SH-SY5Y (cell line): Measurements from ENCODE around the gene SUV39H2.

ENCODE experiments used
- GATA2 ChIP-seq: IDR thresholded peaks from 2 replicates; pipeline ENCODE4 v1.6.1; 2011; ENCODE audit warnings: mild to moderate bottlenecking, low read depth, low read length
- GATA3 ChIP-seq: IDR thresholded peaks from 2 replicates; pipeline ENCODE4 v1.6.1; 2011; ENCODE audit warnings: low read depth, mild to moderate bottlenecking, low read length, moderate library complexity

Gene SUV39H2

GRCh38 chr10:14859043-14859442 lies 19.6 kb upstream of the SUV39H2 start:
- TF ChIP-seq GATA2 (no peak), GATA3 (no peak)

- TF ChIP-seq GATA3, result no peak
- no peak for TF ChIP-seq GATA2
These were observed 18.9 kb upstream of the SUV39H2 start for GRCh38 chr10:14859775-14860174.

GRCh38 chr10:14860791-14861190 lies 17.9 kb upstream of the SUV39H2 start:
- TF ChIP-seq GATA2 (no peak), GATA3 (no peak)

GRCh38 chr10:14873090-14873760 lies 5.4 kb upstream of the SUV39H2 start:
- TF ChIP-seq GATA3, result no peak
- TF ChIP-seq GATA2, result no peak

GRCh38 chr10:14875941-14876340 lies 2.7 kb upstream of the SUV39H2 start:
- TF ChIP-seq GATA2 (no peak), GATA3 (no peak)

GRCh38 chr10:14876764-14877163 lies 1.9 kb upstream of the SUV39H2 start:
- no peak for TF ChIP-seq GATA2
- TF ChIP-seq GATA3, result no peak

- TF ChIP-seq GATA2 (no peak), GATA3 (no peak)
These were observed 660 bp downstream of the SUV39H2 start for GRCh38 chr10:14879124-14879927.

- no peak for TF ChIP-seq GATA3
- no peak for TF ChIP-seq GATA2
These were observed 1.2 kb downstream of the SUV39H2 start for GRCh38 chr10:14879928-14880193.

GRCh38 chr10:14880229-14880628 lies 1.6 kb downstream of the SUV39H2 start:
- TF ChIP-seq GATA3 (no peak), GATA2 (no peak)

- TF ChIP-seq GATA3 (no peak), GATA2 (no peak)
These were observed 5.4 kb downstream of the SUV39H2 start for GRCh38 chr10:14884082-14884481.

GRCh38 chr10:14889318-14889717 lies 10.7 kb downstream of the SUV39H2 start:
- no peak for TF ChIP-seq GATA2
- TF ChIP-seq GATA3, result no peak

GRCh38 chr10:14891151-14891550 lies 12.5 kb downstream of the SUV39H2 start:
- TF ChIP-seq GATA2, result no peak
- TF ChIP-seq GATA3, result no peak

- no peak for TF ChIP-seq GATA3
- TF ChIP-seq GATA2, result no peak
These were observed 25.7 kb downstream of the SUV39H2 start for GRCh38 chr10:14904316-14904732.

- TF ChIP-seq GATA2 (no peak), GATA3 (no peak)
These were observed 26.2 kb downstream of the SUV39H2 start for GRCh38 chr10:14904864-14905263.

- TF ChIP-seq GATA3 (no peak), GATA2 (no peak)
These were observed 27.2 kb downstream of the SUV39H2 start for GRCh38 chr10:14905890-14906289.
